ENCODE measurements around the gene PDIA2. TPM values are rescaled to one million over a fixed set of nuclear protein-coding genes. Genes with fewer than 3 reads are reported as not detected.
"Not testable (repeated sequence)": the region's sequence is repeated elsewhere in the genome, so short reads cannot be mapped to it uniquely, and the experiment has no call there.

Gene PDIA2
- total RNA-seq, 4 donors from 2014 or later, result 3.3 to 8.8 (median 3.7) TPM

DNA sequence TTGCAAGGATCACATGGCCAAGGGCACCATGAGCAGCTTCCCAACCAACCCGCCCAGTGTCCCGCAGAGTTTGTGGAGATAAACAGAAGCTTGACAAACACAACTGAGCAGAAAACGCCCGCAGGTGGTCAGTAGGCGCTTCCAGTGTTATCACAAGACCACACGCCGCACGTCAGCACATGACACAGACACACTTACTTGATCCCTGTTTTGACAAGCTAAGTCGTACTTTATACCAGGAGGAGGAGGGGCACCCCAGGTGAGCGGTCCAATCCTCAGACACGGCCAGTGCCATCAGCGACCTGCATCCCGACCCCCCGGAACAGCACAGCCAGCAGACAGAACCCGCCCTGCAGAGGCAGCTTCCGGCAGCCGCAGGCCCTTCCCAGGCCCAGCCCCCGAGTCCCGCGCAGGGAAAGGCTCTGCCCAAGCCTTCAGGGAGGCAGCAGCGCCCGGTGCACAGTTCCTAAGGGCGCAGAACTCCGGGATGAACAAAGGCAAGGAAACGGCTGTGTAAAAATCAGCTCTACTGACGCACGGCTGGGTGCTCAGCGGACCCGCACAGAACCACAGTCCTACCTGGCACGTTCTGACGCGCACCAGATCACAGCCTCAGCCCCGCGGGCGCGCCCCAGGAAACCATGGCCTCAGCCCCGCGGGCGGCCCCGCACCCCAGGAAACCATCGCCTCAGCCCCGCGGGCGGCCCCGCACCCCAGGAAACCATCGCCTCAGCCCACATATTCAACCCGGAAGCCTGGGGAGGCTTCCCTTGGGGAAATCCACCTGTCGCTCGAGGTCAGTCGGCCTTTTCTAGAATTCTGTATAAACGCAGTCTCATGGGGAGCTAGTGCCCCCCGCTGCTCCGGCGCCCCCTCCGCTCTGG lies 41.7 kb downstream of the PDIA2 start:
- Histone ChIP-seq H3K4me3 (peak overlapping the region in 2 of 4 donors; percentile 12 to 18), H3K27me3 (no peaks in the 10 kb centered on the region), H3K27ac (peak overlapping the region in 1 of 4 donors; percentile 30), H3K9me3 (no peaks in the 10 kb centered on the region), H3K36me3 (no peaks in the 10 kb centered on the region), H3K4me1 (peaks cover 0 to 37% (median 22%) of the 10 kb centered on the region in 4 donors)
- no peak for DNase-seq (ENCODE audit: low spot score in 2 of 2)
- WGBS, 2 donors, result 66 to 67% methylated on average over 33 to 46 of the region's 55 CpGs
- TF ChIP-seq EP300 (IDR thresholded peaks at IDR 0.05), result no peak
- no peak for TF ChIP-seq POLR2A (IDR thresholded peaks at IDR 0.05)
- TF ChIP-seq, protein P1, sequence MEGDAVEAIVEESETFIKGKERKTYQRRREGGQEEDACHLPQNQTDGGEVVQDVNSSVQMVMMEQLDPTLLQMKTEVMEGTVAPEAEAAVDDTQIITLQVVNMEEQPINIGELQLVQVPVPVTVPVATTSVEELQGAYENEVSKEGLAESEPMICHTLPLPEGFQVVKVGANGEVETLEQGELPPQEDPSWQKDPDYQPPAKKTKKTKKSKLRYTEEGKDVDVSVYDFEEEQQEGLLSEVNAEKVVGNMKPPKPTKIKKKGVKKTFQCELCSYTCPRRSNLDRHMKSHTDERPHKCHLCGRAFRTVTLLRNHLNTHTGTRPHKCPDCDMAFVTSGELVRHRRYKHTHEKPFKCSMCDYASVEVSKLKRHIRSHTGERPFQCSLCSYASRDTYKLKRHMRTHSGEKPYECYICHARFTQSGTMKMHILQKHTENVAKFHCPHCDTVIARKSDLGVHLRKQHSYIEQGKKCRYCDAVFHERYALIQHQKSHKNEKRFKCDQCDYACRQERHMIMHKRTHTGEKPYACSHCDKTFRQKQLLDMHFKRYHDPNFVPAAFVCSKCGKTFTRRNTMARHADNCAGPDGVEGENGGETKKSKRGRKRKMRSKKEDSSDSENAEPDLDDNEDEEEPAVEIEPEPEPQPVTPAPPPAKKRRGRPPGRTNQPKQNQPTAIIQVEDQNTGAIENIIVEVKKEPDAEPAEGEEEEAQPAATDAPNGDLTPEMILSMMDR (IDR thresholded peaks at IDR 0.05), result no peak

DNA sequence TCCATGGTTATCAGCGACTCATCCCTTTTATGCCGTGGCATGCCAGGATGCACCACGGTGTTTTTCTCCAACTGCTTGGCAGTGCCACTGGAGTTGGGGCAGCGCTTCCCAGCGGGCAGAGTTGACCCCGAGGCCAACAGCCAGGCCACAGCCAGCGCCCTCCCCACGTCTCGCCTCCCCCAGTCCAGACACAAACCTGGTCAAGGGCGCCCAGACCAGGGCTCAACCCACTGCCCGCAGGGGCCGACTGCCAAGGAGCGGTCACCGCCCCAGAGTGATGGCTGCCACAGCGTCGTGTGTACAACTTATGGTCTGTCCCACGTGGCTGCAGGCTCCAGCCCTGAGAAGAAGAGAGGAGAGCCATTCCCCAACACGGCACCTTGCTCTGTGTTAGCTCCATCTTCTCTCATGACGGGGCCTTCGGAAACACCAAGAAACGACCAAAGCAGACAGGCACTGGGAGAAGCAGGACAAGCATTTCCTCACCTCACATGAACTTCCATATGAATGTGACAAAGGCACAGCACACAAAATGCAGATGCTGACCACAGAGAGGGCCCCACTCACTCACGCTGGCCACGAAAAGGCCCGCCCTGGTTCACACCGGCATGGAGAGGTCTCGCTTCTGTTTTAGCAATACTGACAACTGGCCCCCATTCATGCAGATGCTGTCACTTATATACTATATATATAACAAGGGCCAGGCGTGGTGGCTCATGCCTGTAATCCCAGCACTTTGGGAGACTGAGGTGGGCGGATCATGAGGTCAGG lies 42.6 kb downstream of the PDIA2 start:
- no peak for DNase-seq (ENCODE audit: low spot score in 2 of 2)
- 85 to 86% methylated on average over 28 of the region's 28 CpGs for WGBS, 2 donors
- peak overlapping the region in 2 of 4 donors; percentile 12 to 18 for H3K4me3 ChIP-seq
- H3K36me3 ChIP-seq, result no peaks in the 10 kb centered on the region
- no peaks in the 10 kb centered on the region for H3K27me3 ChIP-seq
- peaks cover 0 to 37% (median 24%) of the 10 kb centered on the region in 4 donors for H3K4me1 ChIP-seq
- H3K27ac ChIP-seq, result peak overlapping the region in 1 of 4 donors; percentile 30
- TF ChIP-seq, protein P1 (IDR thresholded peaks at IDR 0.05), result no peak
- TF ChIP-seq EP300 (IDR thresholded peaks at IDR 0.05) (no peak), POLR2A (IDR thresholded peaks at IDR 0.05) (no peak)
- H3K9me3 ChIP-seq, result no peaks in the 10 kb centered on the region

DNA sequence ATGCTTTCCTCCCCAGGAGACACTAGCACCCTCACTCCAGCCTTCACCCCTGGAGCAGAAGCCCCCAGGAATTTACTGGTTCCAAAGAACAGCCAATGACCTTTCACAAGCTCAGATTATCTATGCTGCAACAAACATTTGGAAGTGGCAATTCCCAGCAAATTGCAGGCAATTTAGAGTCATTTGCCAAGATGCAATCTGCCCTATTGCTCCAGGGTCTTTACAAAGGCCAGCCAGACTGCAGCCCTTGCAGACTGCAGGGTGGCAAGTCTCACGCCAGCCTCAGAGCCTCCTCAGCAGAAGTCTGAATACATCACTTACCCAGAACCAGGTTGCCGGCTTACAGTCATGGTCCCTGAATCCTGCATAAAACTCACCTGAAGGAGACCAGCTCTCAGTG lies 47.8 kb downstream of the PDIA2 start:
- Histone ChIP-seq H3K27me3 (no peaks in the 10 kb centered on the region), H3K4me3 (no peak overlapping the region), H3K27ac (no peak overlapping the region), H3K9me3 (no peaks in the 10 kb centered on the region), H3K4me1 (peaks cover 0 to 28% (median 18%) of the 10 kb centered on the region in 4 donors), H3K36me3 (no peaks in the 10 kb centered on the region)
- WGBS, 2 donors, result 59 to 75% methylated on average over 1 to 2 of the region's 2 CpGs
- TF ChIP-seq, protein P1 (IDR thresholded peaks at IDR 0.05), result no peak
- TF ChIP-seq POLR2A (IDR thresholded peaks at IDR 0.05), result no peak
- TF ChIP-seq EP300 (IDR thresholded peaks at IDR 0.05), result no peak
- no peak for DNase-seq (ENCODE audit: low spot score in 2 of 2)

DNA sequence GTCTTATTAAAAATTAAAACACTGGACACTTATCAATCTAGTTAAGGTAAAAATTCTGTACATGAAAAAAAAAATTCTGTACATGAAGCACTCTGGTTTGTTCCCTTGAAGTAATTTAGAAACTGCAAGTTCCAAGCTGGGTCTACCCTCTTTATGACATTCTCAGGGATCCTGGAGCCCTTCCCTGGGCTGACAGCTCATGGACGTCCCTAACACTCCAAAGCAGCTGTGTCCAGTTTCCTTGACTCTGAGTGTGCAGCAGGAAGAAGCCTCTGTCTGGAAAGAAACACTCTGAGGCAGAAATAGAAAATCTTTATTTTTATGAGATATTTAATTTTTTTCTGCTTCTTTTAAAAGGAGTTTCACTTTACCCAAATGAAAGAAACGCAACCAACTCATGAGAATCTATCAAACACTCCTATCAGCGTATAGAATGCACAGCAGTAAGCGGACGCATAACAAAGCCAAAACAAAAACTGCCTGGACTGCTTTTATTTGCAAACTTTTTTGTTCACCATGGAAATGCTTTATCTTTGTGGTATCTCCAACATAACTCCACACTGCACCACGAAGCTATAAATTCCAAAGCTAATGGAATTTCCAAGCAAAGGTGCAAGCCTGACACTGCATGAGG lies 48.3 kb downstream of the PDIA2 start:
- not testable (repeated sequence) for H3K27ac ChIP-seq; H3K27me3 ChIP-seq; DNase-seq (ENCODE audit: low spot score in 2 of 2); H3K36me3 ChIP-seq; H3K4me3 ChIP-seq; H3K9me3 ChIP-seq
- H3K4me1 ChIP-seq, result peaks cover 0 to 27% (median 19%) of the 10 kb centered on the region in 4 donors
- 69 to 76% methylated on average over 6 of the region's 6 CpGs for WGBS, 2 donors

DNA sequence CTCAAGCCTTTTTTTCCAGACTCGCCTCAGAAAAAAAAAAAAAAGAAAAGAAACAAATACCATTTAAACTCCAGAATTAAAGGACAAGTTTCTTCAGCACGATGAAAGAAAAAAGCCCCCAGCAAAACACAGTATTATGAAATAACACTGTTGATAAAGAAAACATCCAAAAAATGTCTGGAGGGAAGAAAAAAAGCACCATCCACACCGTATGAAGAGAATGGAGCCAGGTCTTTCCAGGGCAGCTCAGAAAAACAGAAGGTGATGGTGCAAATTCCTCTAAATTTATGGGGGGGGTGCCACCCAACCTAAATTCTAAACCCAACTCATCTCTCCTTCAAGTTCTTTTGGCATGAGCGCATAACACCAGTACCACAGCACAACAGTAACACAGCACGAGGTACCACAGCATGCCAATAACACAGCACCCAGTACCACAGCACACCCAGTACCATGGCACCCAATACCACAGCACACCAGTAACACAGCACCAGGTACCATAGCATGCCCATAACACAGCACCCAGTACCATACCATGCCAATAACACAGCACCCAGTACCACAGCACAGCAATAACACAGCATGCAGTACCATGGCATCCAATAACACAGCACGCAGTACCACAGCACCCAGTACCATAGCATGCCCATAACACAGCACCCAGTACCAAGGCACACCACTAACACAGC lies 50.6 kb downstream of the PDIA2 start:
- no peak for TF ChIP-seq POLR2A (IDR thresholded peaks at IDR 0.05)
- no peak for TF ChIP-seq EP300 (IDR thresholded peaks at IDR 0.05)
- TF ChIP-seq, protein P1 (IDR thresholded peaks at IDR 0.05), result no peak
- no peaks in the 10 kb centered on the region for H3K27me3 ChIP-seq
- no peak for DNase-seq (ENCODE audit: low spot score in 2 of 2)
- no peaks in the 10 kb centered on the region for H3K36me3 ChIP-seq
- H3K4me1 ChIP-seq, result peaks cover 0 to 11% (median 2%) of the 10 kb centered on the region in 4 donors
- H3K4me3 ChIP-seq, result no peak overlapping the region
- WGBS, 2 donors, result 67 to 70% methylated on average over 5 to 6 of the region's 6 CpGs
- H3K9me3 ChIP-seq, result no peaks in the 10 kb centered on the region
- H3K27ac ChIP-seq, result no peak overlapping the region

DNA sequence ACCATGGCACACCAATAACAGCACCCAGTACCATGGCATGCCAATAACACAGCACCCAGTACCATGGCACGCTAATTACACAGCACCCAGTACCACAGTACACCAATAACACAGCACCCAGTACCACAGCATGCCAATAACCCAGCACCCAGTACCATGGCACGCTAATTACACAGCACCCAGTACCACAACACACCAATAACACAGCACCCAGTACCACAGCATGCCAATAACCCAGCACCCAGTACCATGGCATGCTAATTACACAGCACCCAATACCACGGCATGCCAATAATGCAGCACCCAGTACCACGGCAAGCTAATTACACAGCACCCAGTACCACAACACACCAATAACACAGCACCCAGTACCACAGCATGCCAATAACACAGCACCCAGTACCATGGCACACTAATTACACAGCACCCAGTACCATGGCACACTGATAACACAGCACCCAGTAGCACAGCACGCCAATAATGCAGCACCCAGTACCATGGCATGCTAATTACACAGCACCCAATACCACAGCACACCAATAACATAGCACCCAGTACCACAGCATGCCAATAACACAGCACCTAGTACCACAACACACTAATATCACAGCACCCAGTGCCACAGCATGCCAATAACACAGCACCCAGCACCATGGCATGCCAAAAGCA lies 51.3 kb downstream of the PDIA2 start:
- not testable (repeated sequence) for H3K27me3 ChIP-seq; H3K36me3 ChIP-seq; H3K9me3 ChIP-seq; DNase-seq (ENCODE audit: low spot score in 2 of 2); H3K27ac ChIP-seq; H3K4me3 ChIP-seq
- WGBS, 2 donors, result 94 to 95% methylated on average over 4 to 5 of the region's 5 CpGs
- peaks cover 0 to 11% (median 2%) of the 10 kb centered on the region in 4 donors for H3K4me1 ChIP-seq

DNA sequence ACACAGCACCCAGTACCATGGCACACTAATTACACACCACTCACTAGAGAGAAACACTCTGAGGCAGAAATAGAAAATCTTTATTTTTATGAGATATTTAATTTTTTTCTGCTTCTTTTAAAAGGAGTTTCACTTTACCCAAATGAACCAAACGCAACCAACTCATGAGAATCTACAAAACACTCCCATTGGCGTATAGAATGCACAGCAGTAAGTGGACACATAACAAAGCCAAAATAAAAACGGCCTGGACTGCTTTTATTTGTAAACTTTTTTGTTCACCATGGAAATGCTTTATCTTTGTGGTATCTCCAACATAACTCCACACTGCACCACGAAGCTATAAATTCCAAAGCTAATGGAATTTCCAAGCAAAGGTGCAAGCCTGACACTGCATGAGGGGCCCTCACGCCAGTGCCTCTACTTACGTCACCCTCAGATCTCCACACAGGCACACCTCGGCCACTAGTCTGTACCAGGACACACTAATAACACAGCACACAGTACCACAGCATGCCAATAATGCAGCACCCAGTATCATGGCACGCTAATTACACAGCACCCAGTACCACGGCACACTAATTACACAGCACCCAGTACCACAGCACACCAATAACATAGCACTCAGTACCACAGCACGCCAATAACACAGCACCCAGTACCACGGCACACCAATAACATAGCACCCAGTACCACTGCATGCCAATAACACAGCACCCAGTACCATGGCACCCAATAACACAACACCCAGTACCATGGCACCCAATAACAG lies 52.1 kb downstream of the PDIA2 start:
- not testable (repeated sequence) for H3K9me3 ChIP-seq; DNase-seq (ENCODE audit: low spot score in 2 of 2); H3K36me3 ChIP-seq; H3K27me3 ChIP-seq; H3K27ac ChIP-seq; H3K4me3 ChIP-seq
- 89 to 91% methylated on average over 11 of the region's 11 CpGs for WGBS, 2 donors
- peaks cover 0 to 16% (median 3%) of the 10 kb centered on the region in 4 donors for H3K4me1 ChIP-seq

Data from tibial nerve (tissue), 4 donors.